WTC11 (cell line): ENCODE results near the gene ATAD3C.
"Not testable (repeated sequence)": the region's sequence is repeated elsewhere in the genome, so short reads cannot be mapped to it uniquely, and the experiment has no call there.

ENCODE experiments used
- CREB1 ChIP-seq: sonication (generic); formaldehyde crosslinking; IDR thresholded peaks from 2 replicates; pipeline ENCODE4 v1.8.0; 2023; ENCODE audit warnings: mild to moderate bottlenecking, missing genetic modification reagents
- GABPB1 ChIP-seq: sonication (generic); formaldehyde crosslinking; IDR thresholded peaks from 2 replicates; pipeline ENCODE4 v1.8.1; 2023; ENCODE audit warnings: mild to moderate bottlenecking, missing genetic modification reagents
- HMGXB4 ChIP-seq: sonication (generic); formaldehyde crosslinking; IDR thresholded peaks from 2 replicates; pipeline ENCODE4 v1.8.1; 2023; ENCODE audit warnings: mild to moderate bottlenecking, moderate library complexity, missing genetic modification reagents
- RORB ChIP-seq: fragments of 250-450 bp; sonication (Bioruptor Pico); IDR thresholded peaks from 2 replicates; pipeline ENCODE4 v1.9.0; 2021; ENCODE audit warnings: mild to moderate bottlenecking
- SP1 ChIP-seq: sonication (generic); formaldehyde crosslinking; conservative IDR thresholded peaks from 2 replicates; pipeline ENCODE4 v1.8.1; 2022; ENCODE audit warnings: missing genetic modification reagents
- TCF7 ChIP-seq: sonication (generic); formaldehyde crosslinking; IDR thresholded peaks from 2 replicates; pipeline ENCODE4 v1.8.0; 2022; ENCODE audit warnings: mild to moderate bottlenecking, low read depth, missing genetic modification reagents, moderate library complexity
- TEAD4 ChIP-seq: sonication (generic); formaldehyde crosslinking; IDR thresholded peaks from 2 replicates; pipeline ENCODE4 v1.8.0; 2022; ENCODE audit warnings: mild to moderate bottlenecking, missing genetic modification reagents
- ZNF671 ChIP-seq: fragments of 250-450 bp; sonication (Bioruptor Pico); IDR thresholded peaks from 2 replicates; pipeline ENCODE4 v1.8.0; 2021; ENCODE audit warnings: mild to moderate bottlenecking
- TF ChIP-seq, protein P1 (sequence below): fragments of 200-600 bp; IDR thresholded peaks from 2 replicates; pipeline ENCODE4 v1.8.0; 2022; ENCODE audit warnings: antibody characterized with exemption

DNA sequence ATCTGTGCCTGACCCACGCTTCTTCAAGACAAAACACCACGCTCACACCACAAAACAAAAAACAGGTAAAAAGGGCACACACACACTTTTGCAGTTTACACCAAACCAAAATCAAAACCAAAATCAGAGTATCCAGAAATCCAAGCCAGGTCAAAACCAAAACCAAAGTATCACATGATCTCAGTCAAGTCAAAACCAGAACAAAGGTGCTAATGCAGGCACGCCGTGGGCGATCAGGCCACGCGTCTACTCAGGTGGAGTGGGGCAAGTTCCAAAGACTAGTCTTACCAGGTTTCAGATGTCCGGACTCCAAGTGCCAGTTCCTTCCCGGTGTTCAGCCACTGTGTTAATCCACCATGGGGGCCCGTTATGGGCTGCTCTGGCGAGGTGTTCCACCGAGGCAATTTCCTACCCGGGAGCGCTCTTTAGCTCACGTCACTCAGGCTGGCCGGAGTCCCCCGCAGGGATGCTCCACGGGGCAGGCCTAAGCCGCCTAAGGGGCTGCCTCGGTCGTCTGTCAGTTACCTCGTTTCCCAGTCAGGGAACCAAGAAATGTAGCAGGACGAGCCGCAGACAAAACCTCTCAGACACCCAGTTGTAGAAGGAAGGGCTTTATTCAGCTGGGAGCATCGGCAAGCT lies 31.5 kb upstream of the ATAD3C start:
- TF ChIP-seq, protein P1, sequence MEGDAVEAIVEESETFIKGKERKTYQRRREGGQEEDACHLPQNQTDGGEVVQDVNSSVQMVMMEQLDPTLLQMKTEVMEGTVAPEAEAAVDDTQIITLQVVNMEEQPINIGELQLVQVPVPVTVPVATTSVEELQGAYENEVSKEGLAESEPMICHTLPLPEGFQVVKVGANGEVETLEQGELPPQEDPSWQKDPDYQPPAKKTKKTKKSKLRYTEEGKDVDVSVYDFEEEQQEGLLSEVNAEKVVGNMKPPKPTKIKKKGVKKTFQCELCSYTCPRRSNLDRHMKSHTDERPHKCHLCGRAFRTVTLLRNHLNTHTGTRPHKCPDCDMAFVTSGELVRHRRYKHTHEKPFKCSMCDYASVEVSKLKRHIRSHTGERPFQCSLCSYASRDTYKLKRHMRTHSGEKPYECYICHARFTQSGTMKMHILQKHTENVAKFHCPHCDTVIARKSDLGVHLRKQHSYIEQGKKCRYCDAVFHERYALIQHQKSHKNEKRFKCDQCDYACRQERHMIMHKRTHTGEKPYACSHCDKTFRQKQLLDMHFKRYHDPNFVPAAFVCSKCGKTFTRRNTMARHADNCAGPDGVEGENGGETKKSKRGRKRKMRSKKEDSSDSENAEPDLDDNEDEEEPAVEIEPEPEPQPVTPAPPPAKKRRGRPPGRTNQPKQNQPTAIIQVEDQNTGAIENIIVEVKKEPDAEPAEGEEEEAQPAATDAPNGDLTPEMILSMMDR = not testable (repeated sequence)
- TF ChIP-seq GABPB1 (CRISPR knock-in tag); HMGXB4; TCF7 (CRISPR knock-in tag); CREB1; TEAD4 (CRISPR knock-in tag); RORB (CRISPR knock-in tag); SP1 (CRISPR knock-in tag); ZNF671: not testable (repeated sequence)
